ENCODE data around the gene LRP1B.

Gene LRP1B

DNA sequence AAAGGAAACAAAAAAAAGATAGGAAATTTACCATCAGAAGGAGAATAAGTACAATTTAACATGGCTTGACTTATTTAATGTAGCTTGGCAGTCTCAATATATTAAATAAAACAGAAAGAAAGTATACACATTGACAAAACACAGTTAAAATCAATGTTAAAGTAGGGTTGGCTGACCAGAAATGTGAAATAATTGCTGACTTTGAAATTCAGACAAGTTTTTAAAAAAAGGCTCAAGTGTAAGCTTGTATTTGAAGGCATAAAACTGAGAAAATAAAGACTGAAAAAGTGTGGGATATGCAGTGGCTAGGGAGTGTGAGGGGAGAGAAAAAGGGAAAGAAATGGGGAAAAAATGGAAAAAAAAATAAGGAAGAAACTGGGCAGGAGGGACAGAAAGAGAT lies 665.8 kb downstream of the LRP1B start:
- no peak for TF ChIP-seq JUND (IDR thresholded peaks at IDR 0.05; ENCODE audit: low read depth)
- DNase-seq (ENCODE audit: low read depth in 1 of 2, low spot score in 1 of 2) = no peak
- in situ Hi-C loops (cut with HindIII; ENCODE audit: low pct_unique_long_range_greater_than_20kb, low sequenced_read_pairs) = no loop called here

DNA sequence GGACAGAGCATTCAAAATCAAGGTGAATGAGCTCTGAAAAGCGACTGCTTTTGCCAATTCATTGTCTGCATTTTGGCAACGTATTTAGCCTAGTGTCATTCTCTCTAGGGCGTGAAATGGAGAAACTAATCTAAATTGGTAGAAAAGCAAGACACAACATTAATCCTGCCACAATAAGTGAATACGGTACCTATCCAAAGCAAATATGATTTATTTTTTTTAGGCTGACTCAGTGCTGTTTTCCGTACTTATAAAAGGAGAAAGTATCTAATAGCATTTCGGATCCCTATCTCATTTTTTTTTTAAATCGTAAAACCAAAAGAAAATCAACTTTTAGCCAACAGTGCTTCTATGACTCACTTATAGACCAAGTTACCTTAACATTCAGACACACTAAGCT lies 672.5 kb downstream of the LRP1B start:
- DNase-seq (ENCODE audit: low read depth in 1 of 2, low spot score in 1 of 2) = no peak
- TF ChIP-seq JUND (IDR thresholded peaks at IDR 0.05; ENCODE audit: low read depth) = no peak
- in situ Hi-C loops (cut with HindIII; ENCODE audit: low pct_unique_long_range_greater_than_20kb, low sequenced_read_pairs) = no loop called here

DNA sequence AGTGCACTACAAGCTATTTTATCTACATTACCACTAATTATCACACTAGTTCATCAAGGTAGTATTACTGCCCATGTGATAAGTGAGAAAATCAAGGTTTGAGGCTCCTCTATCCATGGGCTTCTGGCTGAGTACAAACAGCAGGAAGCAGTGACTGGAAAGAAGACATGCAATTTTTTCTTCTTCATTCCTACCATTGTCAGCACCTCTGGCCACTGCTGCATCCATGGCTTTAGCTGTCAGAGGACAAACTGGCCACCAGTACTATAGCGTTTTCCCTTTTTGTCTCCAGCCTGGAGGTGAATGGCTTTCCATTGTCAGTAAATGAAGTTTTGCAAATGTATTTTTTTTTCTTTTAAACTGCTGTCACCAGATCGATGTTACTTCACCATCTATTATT lies 674.9 kb downstream of the LRP1B start:
- no peak for DNase-seq (ENCODE audit: low read depth in 1 of 2, low spot score in 1 of 2)
- no peak for TF ChIP-seq JUND (IDR thresholded peaks at IDR 0.05; ENCODE audit: low read depth)
- in situ Hi-C loops (cut with HindIII; ENCODE audit: low pct_unique_long_range_greater_than_20kb, low sequenced_read_pairs) = no loop called here

DNA sequence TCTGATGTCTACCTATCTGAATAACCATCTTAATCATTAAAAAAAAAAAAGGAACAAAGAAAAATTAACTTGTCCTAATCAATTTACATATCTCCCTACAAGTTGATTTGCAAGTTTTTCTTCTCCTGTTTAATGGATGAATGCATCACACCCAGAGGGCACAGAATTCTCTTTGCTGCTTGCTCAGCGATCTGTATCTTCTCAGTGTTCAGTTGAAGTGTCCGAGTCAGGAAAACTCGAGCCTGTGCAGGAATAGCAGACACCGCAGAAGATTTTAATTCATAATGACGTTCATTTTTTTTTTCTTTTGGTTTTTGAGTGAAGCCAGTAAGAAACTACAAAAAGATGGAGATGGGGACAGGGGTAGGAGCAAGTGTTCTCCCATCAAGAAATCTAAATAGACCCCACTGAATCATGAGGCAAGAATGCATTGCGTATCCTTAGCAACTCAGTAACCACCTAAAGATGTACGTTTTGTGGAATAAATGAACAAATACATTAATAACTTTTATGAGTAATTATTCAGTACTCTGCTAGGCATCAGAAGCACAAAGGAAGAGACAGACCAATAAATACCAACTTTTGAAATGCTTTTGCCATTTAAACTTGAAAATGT lies 675.5 kb downstream of the LRP1B start:
- peak in 1 of 2 experiments; percentile 73 for DNase-seq (ENCODE audit: low read depth in 1 of 2, low spot score in 1 of 2)
- TF ChIP-seq JUND (IDR thresholded peaks at IDR 0.05; ENCODE audit: low read depth) = 0 out of 2 replicates have a peak, but pooled peaks have one; percentile 18
- in situ Hi-C loops (cut with HindIII; ENCODE audit: low pct_unique_long_range_greater_than_20kb, low sequenced_read_pairs) = no loop called here

DNA sequence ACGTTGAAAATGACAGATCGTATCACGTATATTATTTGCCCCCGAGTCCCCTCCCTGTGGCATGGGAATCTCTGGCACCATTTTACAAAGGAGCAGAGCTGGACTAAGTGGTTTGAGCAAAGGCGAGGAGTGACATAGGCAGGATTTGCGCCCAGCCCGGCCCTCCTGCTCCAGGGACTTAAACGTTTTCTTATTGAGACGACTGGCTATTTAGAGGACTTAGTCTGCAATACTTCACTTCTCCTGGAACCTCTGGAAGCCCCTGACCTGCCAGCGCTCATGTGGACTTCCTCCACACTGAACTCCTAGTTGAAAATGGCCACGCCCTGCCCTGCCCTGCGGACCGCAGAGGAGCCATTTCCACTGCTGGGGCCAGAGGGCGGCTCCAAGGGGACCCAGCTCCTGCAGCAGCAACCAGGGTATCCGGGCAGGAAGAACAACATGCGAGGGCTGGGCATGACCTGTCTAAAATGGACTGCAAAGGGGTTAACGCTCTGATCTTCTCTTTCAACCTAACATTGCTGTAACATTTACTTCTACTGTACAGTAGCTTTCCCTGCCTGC lies 690.7 kb downstream of the LRP1B start:
- no peak for TF ChIP-seq JUND (IDR thresholded peaks at IDR 0.05; ENCODE audit: low read depth)
- no peak for DNase-seq (ENCODE audit: low read depth in 1 of 2, low spot score in 1 of 2)
- in situ Hi-C loops (cut with HindIII; ENCODE audit: low pct_unique_long_range_greater_than_20kb, low sequenced_read_pairs) = no loop called here

DNA sequence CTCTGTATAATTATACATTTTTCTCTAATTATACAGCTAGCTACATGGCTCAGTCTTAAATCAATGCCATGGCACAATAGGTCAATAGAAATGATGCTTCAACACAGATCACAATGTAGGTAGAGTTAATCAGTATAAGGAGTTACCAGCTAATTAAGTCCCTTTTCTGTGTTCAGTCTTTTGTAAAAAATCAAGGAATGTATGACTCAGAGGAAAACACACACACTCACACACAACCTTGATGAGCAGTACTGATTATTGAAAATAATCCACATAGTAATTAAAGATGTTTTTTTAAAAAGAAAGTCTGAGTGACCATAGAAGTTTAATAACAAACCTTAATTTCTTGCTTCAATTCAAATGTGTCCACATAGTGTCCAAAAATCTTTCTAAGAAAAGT lies 691.3 kb downstream of the LRP1B start:
- in situ Hi-C loops (cut with HindIII; ENCODE audit: low pct_unique_long_range_greater_than_20kb, low sequenced_read_pairs) = no loop called here
- TF ChIP-seq JUND (IDR thresholded peaks at IDR 0.05; ENCODE audit: low read depth) = no peak
- no peak for DNase-seq (ENCODE audit: low read depth in 1 of 2, low spot score in 1 of 2)

DNA sequence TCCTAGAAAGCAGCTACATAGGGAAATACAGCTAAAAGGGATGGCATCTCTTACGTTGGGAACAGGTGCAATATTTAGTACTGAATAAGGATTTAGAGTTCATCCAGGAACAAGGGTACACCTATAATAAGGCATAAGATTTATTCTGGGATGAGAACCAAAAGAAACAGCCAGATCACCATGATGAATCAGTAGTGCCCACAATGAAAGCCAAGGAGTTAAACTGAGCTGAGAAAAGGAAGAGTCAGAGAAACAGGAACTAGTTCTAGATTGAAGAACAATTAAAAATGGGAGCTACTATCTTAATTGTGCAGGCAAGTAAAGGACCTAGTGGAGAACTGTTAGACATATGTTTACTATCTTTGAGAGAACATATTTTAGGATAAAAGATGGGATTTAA lies 692.3 kb downstream of the LRP1B start:
- TF ChIP-seq JUND (IDR thresholded peaks at IDR 0.05; ENCODE audit: low read depth) = no peak
- in situ Hi-C loops (cut with HindIII; ENCODE audit: low pct_unique_long_range_greater_than_20kb, low sequenced_read_pairs) = no loop called here
- no peak for DNase-seq (ENCODE audit: low read depth in 1 of 2, low spot score in 1 of 2)

DNA sequence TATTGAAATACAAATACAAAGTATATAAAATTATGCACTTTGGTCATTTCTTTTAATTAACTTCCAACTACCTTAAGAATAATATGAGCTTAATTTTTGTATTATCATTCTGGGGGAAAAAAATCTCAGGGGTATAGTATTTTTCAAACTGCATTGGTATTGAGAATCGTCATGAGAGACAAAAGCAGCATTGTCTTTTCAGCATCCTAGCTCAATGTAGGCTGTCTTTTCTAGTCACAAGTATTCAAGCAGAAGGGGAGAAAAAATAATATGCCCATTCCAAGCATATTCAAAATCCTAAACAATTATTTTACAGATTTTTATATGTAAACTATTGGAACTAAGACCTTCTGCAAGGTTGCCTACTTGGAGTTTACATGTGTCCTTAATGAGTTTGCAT lies 693.3 kb downstream of the LRP1B start:
- in situ Hi-C loops (cut with HindIII; ENCODE audit: low pct_unique_long_range_greater_than_20kb, low sequenced_read_pairs) = no loop called here
- no peak for DNase-seq (ENCODE audit: low read depth in 1 of 2, low spot score in 1 of 2)
- no peak for TF ChIP-seq JUND (IDR thresholded peaks at IDR 0.05; ENCODE audit: low read depth)

DNA sequence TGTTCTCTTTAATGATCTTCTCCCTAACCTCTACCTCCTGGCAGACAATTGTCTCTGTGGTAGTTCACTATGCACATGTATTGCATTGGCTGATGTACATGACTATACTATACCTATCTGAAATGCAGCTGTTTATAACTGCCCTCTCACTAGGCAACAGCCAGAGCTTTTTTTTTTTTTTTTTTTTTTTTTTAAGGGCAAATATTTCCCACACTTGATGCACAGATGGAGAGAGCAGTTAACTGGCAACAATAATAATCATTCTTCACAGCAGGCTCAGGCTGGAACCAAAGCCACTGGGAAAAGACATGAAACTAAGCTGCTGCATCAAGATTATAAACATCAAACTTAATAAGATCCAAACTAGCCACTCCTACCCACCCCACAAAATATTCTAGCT lies 707.7 kb downstream of the LRP1B start:
- in situ Hi-C loops (cut with HindIII; ENCODE audit: low pct_unique_long_range_greater_than_20kb, low sequenced_read_pairs) = no loop called here
- TF ChIP-seq JUND (IDR thresholded peaks at IDR 0.05; ENCODE audit: low read depth) = no peak
- DNase-seq (ENCODE audit: low read depth in 1 of 2, low spot score in 1 of 2) = no peak

DNA sequence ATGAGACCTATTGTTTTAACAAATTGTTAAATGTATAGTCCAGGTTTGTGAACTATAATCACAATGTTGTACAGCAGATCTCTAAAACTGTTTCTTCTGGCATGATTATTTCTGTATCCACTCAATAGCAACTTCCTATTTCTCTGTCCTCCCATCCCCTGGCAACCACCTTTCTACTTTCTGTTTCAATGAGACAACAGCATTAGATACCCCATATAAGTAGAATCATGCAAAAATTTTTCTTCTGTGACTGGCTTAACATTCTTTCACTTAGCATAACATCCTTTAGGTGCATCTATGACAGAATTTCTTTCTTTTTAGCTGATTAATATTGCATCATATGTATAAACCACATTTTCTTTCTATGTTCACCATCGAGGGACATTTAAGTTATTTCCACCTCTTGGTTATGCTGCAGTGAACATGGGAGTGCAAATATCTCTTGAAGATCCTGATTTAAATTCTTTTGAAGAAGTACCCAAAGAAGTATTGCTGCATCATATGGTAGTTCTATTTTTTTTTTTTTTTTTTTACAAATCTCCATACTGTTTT lies 713.5 kb downstream of the LRP1B start:
- DNase-seq (ENCODE audit: low read depth in 1 of 2, low spot score in 1 of 2) = no peak
- in situ Hi-C loops (cut with HindIII; ENCODE audit: low pct_unique_long_range_greater_than_20kb, low sequenced_read_pairs) = no loop called here
- TF ChIP-seq JUND (IDR thresholded peaks at IDR 0.05; ENCODE audit: low read depth) = no peak

DNA sequence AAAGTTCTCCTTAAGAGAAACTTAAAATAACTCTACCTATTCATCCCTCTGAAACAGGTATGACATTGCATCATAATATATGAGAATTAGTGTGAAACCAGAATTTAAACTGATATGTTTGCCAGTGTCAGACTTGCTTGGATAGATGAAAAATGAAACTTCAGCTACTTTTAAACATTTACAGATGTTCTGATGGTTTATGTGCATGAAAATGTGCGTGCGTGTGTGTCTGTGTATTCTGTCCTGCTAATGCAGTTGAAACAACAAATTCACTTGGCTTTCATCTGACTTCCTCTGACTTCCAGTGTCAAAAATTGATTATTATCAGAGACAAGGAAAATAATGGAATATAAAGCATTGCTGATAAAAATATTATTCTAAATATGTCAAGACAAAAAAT lies 719.4 kb downstream of the LRP1B start:
- TF ChIP-seq JUND (IDR thresholded peaks at IDR 0.05; ENCODE audit: low read depth) = no peak
- DNase-seq (ENCODE audit: low read depth in 1 of 2, low spot score in 1 of 2) = no peak
- in situ Hi-C loops (cut with HindIII; ENCODE audit: low pct_unique_long_range_greater_than_20kb, low sequenced_read_pairs) = no loop called here

DNA sequence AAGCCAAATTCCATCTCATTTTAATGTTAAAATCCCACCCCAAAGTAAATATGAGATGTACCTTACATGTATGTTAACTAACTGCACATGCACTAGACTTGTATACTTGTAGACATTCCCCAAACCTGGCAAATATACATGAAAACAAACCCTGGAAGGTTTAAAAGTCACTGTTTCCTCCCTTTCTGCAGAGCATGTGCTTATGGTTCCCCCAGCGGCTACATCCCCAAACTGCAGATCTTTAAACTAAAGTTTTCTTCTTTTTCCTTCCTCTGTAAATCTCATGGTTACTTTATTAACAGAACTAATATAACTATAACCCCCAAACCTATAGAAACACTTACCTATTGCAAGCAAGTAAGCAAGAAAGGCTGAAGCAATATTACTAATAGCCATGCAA lies 731.5 kb downstream of the LRP1B start:
- in situ Hi-C loops (cut with HindIII; ENCODE audit: low pct_unique_long_range_greater_than_20kb, low sequenced_read_pairs) = no loop called here
- peak in 1 of 2 experiments; percentile 23 for DNase-seq (ENCODE audit: low read depth in 1 of 2, low spot score in 1 of 2)
- no peak for TF ChIP-seq JUND (IDR thresholded peaks at IDR 0.05; ENCODE audit: low read depth)

DNA sequence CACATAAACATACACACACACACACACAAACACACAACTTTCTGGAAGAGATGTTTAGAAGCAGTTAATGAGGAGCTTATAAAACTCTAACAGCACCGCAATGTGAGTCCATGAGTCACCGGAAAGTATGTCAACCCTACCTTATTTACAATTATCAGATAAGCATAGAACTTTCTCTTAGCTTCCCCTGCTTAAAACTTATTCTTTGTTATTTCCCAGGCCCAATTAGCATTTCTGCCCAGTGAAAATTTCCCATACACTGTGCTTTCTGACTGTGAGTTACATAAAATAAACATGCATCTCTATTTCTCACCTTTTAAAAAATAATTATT lies 737.6 kb downstream of the LRP1B start:
- no peak for TF ChIP-seq JUND (IDR thresholded peaks at IDR 0.05; ENCODE audit: low read depth)
- DNase-seq (ENCODE audit: low read depth in 1 of 2, low spot score in 1 of 2) = no peak
- in situ Hi-C loops (cut with HindIII; ENCODE audit: low pct_unique_long_range_greater_than_20kb, low sequenced_read_pairs) = no loop called here

Measured in T47D (cell line).